Activated CD4-positive, alpha-beta memory T cell treated with anti-CD3 and anti-CD28 coated beads, Interleukin-2, amount 10 ng/mL, durations not matched to agents 7 days and 5 days (primary cell): ENCODE data around the gene CD276. TPM values are rescaled to one million over a fixed set of nuclear protein-coding genes. Genes with fewer than 3 reads are reported as not detected.
A peak's percentile ranks its signal among the peaks of the same experiment; 100 is the strongest.
"Not testable (repeated sequence)": the region's sequence is repeated elsewhere in the genome, so short reads cannot be mapped to it uniquely, and the experiment has no call there.

Source experiments
- CTCF ChIA-PET: fragments of 350-600 bp; sonication (Branson Sonifier 250); formaldehyde crosslinking; loops from one replicate; lab custom pipeline; 2021; ENCODE audit warnings: antibody characterized with exemption, inconsistent platforms; lab: Charles Lee
- POLR2A ChIA-PET: fragments of 350-600 bp; sonication (Branson Sonifier 250); formaldehyde crosslinking; loops from one replicate; lab custom pipeline; 2021; ENCODE audit warnings: antibody characterized with exemption; lab: Charles Lee
- DNase-seq: peaks from one replicate; pipeline ENCODE4 v3.0.0-alpha.2; 2020
- H3K27ac Mint-ChIP-seq: one replicate; pipeline ENCODE4 v1.8.0; 2021; ENCODE audit warnings: mild to moderate bottlenecking, mixed read lengths
- H3K27me3 Mint-ChIP-seq: one replicate; pipeline ENCODE4 v1.8.0; 2021; ENCODE audit warnings: mixed read lengths
- H3K36me3 Mint-ChIP-seq: one replicate; pipeline ENCODE4 v1.8.0; 2021; ENCODE audit warnings: low read depth, mixed read lengths
- H3K4me1 Mint-ChIP-seq: one replicate; pipeline ENCODE4 v1.8.0; 2021; ENCODE audit warnings: mixed read lengths
- H3K4me3 Mint-ChIP-seq: one replicate; pipeline ENCODE4 v1.8.0; 2021; ENCODE audit warnings: mild to moderate bottlenecking, mixed read lengths
- H3K9me3 Mint-ChIP-seq: one replicate; pipeline ENCODE4 v1.8.0; 2021; ENCODE audit warnings: mixed read lengths
- total RNA-seq, 2 experiments: library from RNA; stranded (reverse); gene quantifications; one replicate each; pipeline ENCODE4 v1.2.3, GENCODE V29; 2021

CD276 gene
- total RNA-seq, 2 experiments from 2014 or later, result 0.88 to 1.6 TPM

GRCh38 chr15:73702311-73703239, 18.4 kb downstream of the CD276 start:
- H3K27ac Mint-ChIP-seq, H3K9me3 Mint-ChIP-seq, H3K4me3 Mint-ChIP-seq, POLR2A ChIA-PET, H3K36me3 Mint-ChIP-seq, DNase-seq: not testable (repeated sequence)
- H3K27me3 Mint-ChIP-seq, result peaks cover 20% of the 10 kb centered on the region
- CTCF ChIA-PET, result interaction anchor here (0.6 to 8.9 kb wide), 4 partner anchors 67 to 396 kb away, joined by 5 to 172 read pairs (median 35); partner anchors contain the start of gene NPTN
- peaks cover 27% of the 10 kb centered on the region for H3K4me1 Mint-ChIP-seq

- POLR2A ChIA-PET, H3K36me3 Mint-ChIP-seq: not testable (repeated sequence)
Observed at GRCh38 chr15:73703601-73704000, 19.4 kb downstream of the CD276 start.

GRCh38 chr15:73704142-73704868, 20.1 kb downstream of the CD276 start:
- H3K36me3 Mint-ChIP-seq, H3K4me3 Mint-ChIP-seq, H3K27ac Mint-ChIP-seq, DNase-seq, H3K9me3 Mint-ChIP-seq, H3K27me3 Mint-ChIP-seq: not testable (repeated sequence)
- H3K4me1 Mint-ChIP-seq, result peaks cover 11% of the 10 kb centered on the region
- ChIA-PET CTCF (interaction anchor here (0.7 to 3.9 kb wide), 34 partner anchors 10 to 463 kb away, joined by 3 to 64 read pairs (median 4); partner anchors contain the start of genes CD276, INSYN1 and NPTN), POLR2A (interaction anchor here (1.3 kb wide), 1 partner anchor 68 kb away, joined by 4 read pairs; no protein-coding TSS in a partner anchor)

More at GRCh38 chr15:73703601-73704000, 19.4 kb downstream of the CD276 start:
- H3K4me3 Mint-ChIP-seq, H3K27ac Mint-ChIP-seq, DNase-seq, H3K9me3 Mint-ChIP-seq: not testable (repeated sequence)
- Mint-ChIP-seq H3K27me3 (peaks cover 16% of the 10 kb centered on the region), H3K4me1 (peaks cover 18% of the 10 kb centered on the region)
- CTCF ChIA-PET, result interaction anchor here (1.0 to 3.9 kb wide), 3 partner anchors 27 to 144 kb away, joined by 6 to 64 read pairs (median 20); partner anchors contain the start of gene NPTN

- peak; percentile 76 for DNase-seq
- Mint-ChIP-seq H3K4me3 (no peak overlapping the region), H3K36me3 (no peaks in the 10 kb centered on the region), H3K27ac (no peak overlapping the region), H3K27me3 (peaks cover 5% of the 10 kb centered on the region), H3K4me1 (peaks cover 9% of the 10 kb centered on the region), H3K9me3 (no peaks in the 10 kb centered on the region)
- POLR2A ChIA-PET, result interaction anchor here (1.3 kb wide), 1 partner anchor 69 kb away, joined by 4 read pairs; no protein-coding TSS in a partner anchor
- CTCF ChIA-PET, result interaction anchor here (0.7 to 3.9 kb wide), 36 partner anchors 11 to 464 kb away, joined by 3 to 64 read pairs (median 4); partner anchors contain the start of genes CD276, INSYN1 and NPTN
Observed at GRCh38 chr15:73704869-73705645, 20.9 kb downstream of the CD276 start.

- POLR2A ChIA-PET, result no interaction called here
- Mint-ChIP-seq H3K9me3 (no peaks in the 10 kb centered on the region), H3K36me3 (no peaks in the 10 kb centered on the region), H3K27ac (no peak overlapping the region), H3K4me1 (peaks cover 7% of the 10 kb centered on the region), H3K27me3 (peaks cover 5% of the 10 kb centered on the region), H3K4me3 (no peak overlapping the region)
- CTCF ChIA-PET, result interaction anchor here (2.4 kb wide), 1 partner anchor 72 kb away, joined by 8 read pairs; no protein-coding TSS in a partner anchor
- DNase-seq, result no peak
Observed at GRCh38 chr15:73708691-73709090, 24.5 kb downstream of the CD276 start.

- no peak overlapping the region for H3K4me3 Mint-ChIP-seq
Observed at GRCh38 chr15:73709241-73709640, 25.1 kb downstream of the CD276 start.

GRCh38 chr15:73709686-73710085, 25.5 kb downstream of the CD276 start:
- Mint-ChIP-seq H3K4me1 (peaks cover 5% of the 10 kb centered on the region), H3K9me3 (no peaks in the 10 kb centered on the region), H3K36me3 (no peaks in the 10 kb centered on the region), H3K4me3 (no peak overlapping the region), H3K27me3 (peaks cover 5% of the 10 kb centered on the region), H3K27ac (no peak overlapping the region)
- DNase-seq, result no peak
- CTCF ChIA-PET, result interaction anchor here (0.6 kb wide), 1 partner anchor 10 kb away, joined by 5 read pairs; no protein-coding TSS in a partner anchor
- POLR2A ChIA-PET, result no interaction called here

More at GRCh38 chr15:73709241-73709640, 25.1 kb downstream of the CD276 start:
- Mint-ChIP-seq H3K36me3 (no peaks in the 10 kb centered on the region), H3K9me3 (no peaks in the 10 kb centered on the region), H3K27ac (no peak overlapping the region), H3K27me3 (peaks cover 5% of the 10 kb centered on the region), H3K4me1 (peaks cover 7% of the 10 kb centered on the region)
- POLR2A ChIA-PET, result no interaction called here
- CTCF ChIA-PET, result interaction anchor here (2.4 kb wide), 1 partner anchor 73 kb away, joined by 8 read pairs; no protein-coding TSS in a partner anchor
- no peak for DNase-seq

- Mint-ChIP-seq H3K4me3 (no peak overlapping the region), H3K27me3 (peaks cover 5% of the 10 kb centered on the region)
Observed at GRCh38 chr15:73710321-73710720, 26.1 kb downstream of the CD276 start.

GRCh38 chr15:73711526-73711925, 27.3 kb downstream of the CD276 start:
- no peak for DNase-seq
- CTCF ChIA-PET, result interaction anchor here (0.8 to 1.2 kb wide), 2 partner anchors 11 to 75 kb away, joined by 4 to 5 read pairs; no protein-coding TSS in a partner anchor

More at GRCh38 chr15:73710321-73710720, 26.1 kb downstream of the CD276 start:
- H3K27ac Mint-ChIP-seq, result no peak overlapping the region
- no peaks in the 10 kb centered on the region for H3K9me3 Mint-ChIP-seq
- no peak for DNase-seq
- no peaks in the 10 kb centered on the region for H3K36me3 Mint-ChIP-seq
- ChIA-PET CTCF (interaction anchor here (0.6 to 1.1 kb wide), 2 partner anchors 9 to 12 kb away, joined by 3 to 5 read pairs; no protein-coding TSS in a partner anchor), POLR2A (no interaction called here)
- H3K4me1 Mint-ChIP-seq, result no peaks in the 10 kb centered on the region

GRCh38 chr15:73712107-73712506, 27.9 kb downstream of the CD276 start:
- Mint-ChIP-seq H3K4me3 (no peak overlapping the region), H3K9me3 (no peaks in the 10 kb centered on the region), H3K4me1 (no peaks in the 10 kb centered on the region), H3K36me3 (no peaks in the 10 kb centered on the region), H3K27me3 (peaks cover 3% of the 10 kb centered on the region), H3K27ac (no peak overlapping the region)
- no peak for DNase-seq
- POLR2A ChIA-PET, result no interaction called here
- CTCF ChIA-PET, result interaction anchor here (0.8 to 1.2 kb wide), 2 partner anchors 12 to 76 kb away, joined by 4 to 5 read pairs; no protein-coding TSS in a partner anchor

More at GRCh38 chr15:73711526-73711925, 27.3 kb downstream of the CD276 start:
- H3K9me3 Mint-ChIP-seq, result no peaks in the 10 kb centered on the region
- POLR2A ChIA-PET, result no interaction called here
- H3K27ac Mint-ChIP-seq, result no peak overlapping the region
- H3K4me3 Mint-ChIP-seq, result no peak overlapping the region
- H3K36me3 Mint-ChIP-seq, result no peaks in the 10 kb centered on the region
- H3K27me3 Mint-ChIP-seq, result peaks cover 2% of the 10 kb centered on the region
- H3K4me1 Mint-ChIP-seq, result no peaks in the 10 kb centered on the region

- no peaks in the 10 kb centered on the region for H3K9me3 Mint-ChIP-seq
- H3K36me3 Mint-ChIP-seq, result no peaks in the 10 kb centered on the region
- no peak overlapping the region for H3K4me3 Mint-ChIP-seq
- no peak for DNase-seq
- POLR2A ChIA-PET, result no interaction called here
- CTCF ChIA-PET, result interaction anchor here (4.2 kb wide), 1 partner anchor 9 kb away, joined by 20 read pairs; no protein-coding TSS in a partner anchor
- H3K4me1 Mint-ChIP-seq, result no peaks in the 10 kb centered on the region
- H3K27ac Mint-ChIP-seq, result no peak overlapping the region
- H3K27me3 Mint-ChIP-seq, result peaks cover 8% of the 10 kb centered on the region
Observed at GRCh38 chr15:73714695-73715301, 30.6 kb downstream of the CD276 start.
